ENCODE measurements around the gene AP1G2. TPM values are rescaled to one million over a fixed set of nuclear protein-coding genes. Genes with fewer than 3 reads are reported as not detected.

Gene AP1G2
- total RNA-seq, 4 donors from 2014 or later: 38.9 to 98.8 (median 68.8) TPM

GRCh38 chr14:23568021-23568599, 519 bp upstream of the AP1G2 start:
- no peak for DNase-seq
- no peak for TF ChIP-seq CTCF (IDR thresholded peaks at IDR 0.05)

GRCh38 chr14:23566778-23567185, 809 bp downstream of the AP1G2 start:
- Histone ChIP-seq H3K27ac (peak overlapping the region; percentile 80 to 86), H3K9me3 (no peaks in the 10 kb centered on the region), H3K4me1 (no peaks in the 10 kb centered on the region), H3K36me3 (no peaks in the 10 kb centered on the region), H3K27me3 (no peaks in the 10 kb centered on the region), H3K4me3 (peak overlapping the region; percentile 53 to 55)
- intact Hi-C loops (cut with DNase I; ENCODE audit: low total_unique reads): no loop called here
- DNase-seq: no peak
- TF ChIP-seq POLR2A (IDR thresholded peaks at IDR 0.05): no peak
- TF ChIP-seq CTCF (IDR thresholded peaks at IDR 0.05): peak in 1 of 4 experiments; percentile 19

More at GRCh38 chr14:23568021-23568599, 519 bp upstream of the AP1G2 start:
- Histone ChIP-seq H3K4me3 (peak overlapping the region; percentile 53 to 55), H3K9me3 (no peaks in the 10 kb centered on the region), H3K27ac (peak overlapping the region; percentile 80 to 86), H3K27me3 (no peaks in the 10 kb centered on the region), H3K36me3 (no peaks in the 10 kb centered on the region), H3K4me1 (no peaks in the 10 kb centered on the region)
- intact Hi-C loops (cut with DNase I; ENCODE audit: low total_unique reads): no loop called here

- Histone ChIP-seq H3K4me3 (no peak overlapping the region), H3K9me3 (no peaks in the 10 kb centered on the region), H3K36me3 (no peaks in the 10 kb centered on the region), H3K27me3 (no peaks in the 10 kb centered on the region), H3K27ac (peak overlapping the region; percentile 80 to 86), H3K4me1 (no peaks in the 10 kb centered on the region)
- TF ChIP-seq POLR2A (IDR thresholded peaks at IDR 0.05): no peak
- no peak for TF ChIP-seq CTCF (IDR thresholded peaks at IDR 0.05)
- DNase-seq: no peak
- intact Hi-C loops (cut with DNase I; ENCODE audit: low total_unique reads): no loop called here
These were observed 1.3 kb downstream of the AP1G2 start for GRCh38 chr14:23566112-23566777.

GRCh38 chr14:23565626-23566025, 2.0 kb downstream of the AP1G2 start:
- Histone ChIP-seq H3K4me1 (no peaks in the 10 kb centered on the region), H3K4me3 (no peak overlapping the region), H3K36me3 (no peaks in the 10 kb centered on the region), H3K27ac (no peak overlapping the region), H3K9me3 (no peaks in the 10 kb centered on the region), H3K27me3 (no peaks in the 10 kb centered on the region)
- no peak for DNase-seq
- TF ChIP-seq CTCF (IDR thresholded peaks at IDR 0.05): no peak
- TF ChIP-seq POLR2A (IDR thresholded peaks at IDR 0.05): no peak
- intact Hi-C loops (cut with DNase I; ENCODE audit: low total_unique reads): no loop called here

- no peaks in the 10 kb centered on the region for H3K36me3 ChIP-seq
- intact Hi-C loops (cut with DNase I; ENCODE audit: low total_unique reads): loop anchor here (5.0 kb wide), 1 partner anchor 88 kb away; no protein-coding TSS in a partner anchor
- no peaks in the 10 kb centered on the region for H3K27me3 ChIP-seq
- DNase-seq: no peak
- TF ChIP-seq POLR2A (IDR thresholded peaks at IDR 0.05): no peak
- TF ChIP-seq CTCF (IDR thresholded peaks at IDR 0.05): no peak
- no peak overlapping the region for H3K27ac ChIP-seq
- no peak overlapping the region for H3K4me3 ChIP-seq
- H3K9me3 ChIP-seq: no peaks in the 10 kb centered on the region
- H3K4me1 ChIP-seq: no peaks in the 10 kb centered on the region
These were observed 2.7 kb downstream of the AP1G2 start for GRCh38 chr14:23564876-23565275.

Measured in uterus (tissue), 4 donors.